ENCODE results near the gene SMC1B.
"Not testable (repeated sequence)": the region's sequence is repeated elsewhere in the genome, so short reads cannot be mapped to it uniquely, and the experiment has no call there.

SMC1B gene

DNA sequence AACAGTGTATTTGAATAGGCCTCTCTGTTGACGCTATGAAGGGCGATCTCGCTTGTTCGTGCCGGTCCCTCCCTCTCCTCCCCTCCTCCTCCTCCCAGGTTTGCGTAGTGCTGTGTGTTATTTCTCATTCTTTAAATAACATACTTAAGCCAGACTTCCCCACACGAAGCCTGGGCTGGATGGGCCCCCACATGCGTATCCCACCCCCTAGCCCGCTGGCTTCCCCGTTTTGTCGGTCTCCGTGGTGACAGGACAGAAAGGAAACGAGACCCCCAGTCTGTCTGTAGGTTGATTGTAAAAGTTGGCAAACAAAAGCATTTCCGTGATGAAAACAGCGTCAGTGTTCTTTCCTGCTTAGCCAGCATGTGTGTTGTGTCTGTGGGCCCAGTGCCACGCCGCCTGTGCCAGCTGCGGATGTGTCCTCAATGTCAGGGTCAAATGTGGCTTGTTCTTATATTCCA is 76.4 kb downstream of the SMC1B start:
- Histone ChIP-seq H3K4me3 (ENCODE audit: low read length) (no peak overlapping the region), H3K27me3 (ENCODE audit: insufficient read depth, low read length) (no peaks in the 10 kb centered on the region), H3K9ac (ENCODE audit: low read depth, low read length) (no peak overlapping the region), H3K9me3 (ENCODE audit: insufficient read depth, low read depth, low read length) (no peaks in the 10 kb centered on the region), H3K36me3 (ENCODE audit: insufficient read depth, low read depth, low read length) (peaks cover 48% of the 10 kb centered on the region), H3K4me1 (ENCODE audit: insufficient read depth, low read length) (no peaks in the 10 kb centered on the region), H3K27ac (ENCODE audit: low read length) (no peak overlapping the region)

- Histone ChIP-seq H3K4me1 (ENCODE audit: insufficient read depth, low read length) (no peaks in the 10 kb centered on the region), H3K27me3 (ENCODE audit: insufficient read depth, low read length) (no peaks in the 10 kb centered on the region), H3K9me3 (ENCODE audit: insufficient read depth, low read depth, low read length) (no peaks in the 10 kb centered on the region), H3K36me3 (ENCODE audit: insufficient read depth, low read depth, low read length) (peaks cover 43% of the 10 kb centered on the region), H3K9ac (ENCODE audit: low read depth, low read length) (no peak overlapping the region), H3K4me3 (ENCODE audit: low read length) (no peak overlapping the region), H3K27ac (ENCODE audit: low read length) (no peak overlapping the region)
These were observed 77.4 kb downstream of the SMC1B start for GRCh38 chr22:45335854-45336522.

DNA sequence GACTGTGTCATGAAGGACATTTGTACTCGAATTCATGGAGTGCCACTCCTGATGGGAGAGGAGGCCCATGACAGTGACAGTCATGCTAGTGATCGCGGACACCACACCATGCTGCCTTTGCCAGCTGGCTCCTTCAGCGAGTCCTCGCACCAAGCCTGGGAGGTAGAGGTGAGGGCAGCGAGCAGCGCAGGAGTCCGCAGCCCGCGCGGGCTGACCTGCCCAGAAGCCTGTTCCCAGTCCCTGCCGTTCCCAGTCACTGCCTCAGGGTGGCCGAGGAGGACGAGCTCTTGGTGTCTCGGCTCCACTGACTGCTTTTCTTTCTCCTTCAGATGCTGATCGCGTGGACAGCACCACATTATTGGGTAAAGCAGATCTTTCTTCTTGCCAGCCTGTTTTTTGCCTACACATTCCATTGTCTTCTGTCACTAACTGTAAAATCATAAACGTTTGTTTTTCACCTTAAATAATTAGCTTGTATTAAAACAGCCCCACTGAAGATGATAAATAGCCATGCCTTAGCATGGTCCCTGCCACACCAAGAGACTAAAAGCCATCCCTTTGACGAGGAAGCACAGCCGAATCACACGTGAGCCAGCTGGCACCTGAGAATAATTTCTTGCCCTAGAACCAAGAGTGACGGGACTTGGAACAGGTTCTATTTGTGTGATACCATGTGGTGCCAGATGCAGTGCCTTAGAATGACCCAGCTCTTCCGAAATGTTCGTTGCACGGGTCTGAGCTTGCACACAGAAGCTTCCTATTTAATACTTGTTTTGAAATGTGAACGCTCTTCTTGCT is 78.2 kb downstream of the SMC1B start:
- H3K27me3 ChIP-seq (ENCODE audit: insufficient read depth, low read length), result no peaks in the 10 kb centered on the region
- no peak overlapping the region for H3K4me3 ChIP-seq (ENCODE audit: low read length)
- no peaks in the 10 kb centered on the region for H3K9me3 ChIP-seq (ENCODE audit: insufficient read depth, low read depth, low read length)
- no peak overlapping the region for H3K27ac ChIP-seq (ENCODE audit: low read length)
- H3K9ac ChIP-seq (ENCODE audit: low read depth, low read length), result no peak overlapping the region
- H3K4me1 ChIP-seq (ENCODE audit: insufficient read depth, low read length), result no peaks in the 10 kb centered on the region
- peaks cover 37% of the 10 kb centered on the region for H3K36me3 ChIP-seq (ENCODE audit: insufficient read depth, low read depth, low read length)

DNA sequence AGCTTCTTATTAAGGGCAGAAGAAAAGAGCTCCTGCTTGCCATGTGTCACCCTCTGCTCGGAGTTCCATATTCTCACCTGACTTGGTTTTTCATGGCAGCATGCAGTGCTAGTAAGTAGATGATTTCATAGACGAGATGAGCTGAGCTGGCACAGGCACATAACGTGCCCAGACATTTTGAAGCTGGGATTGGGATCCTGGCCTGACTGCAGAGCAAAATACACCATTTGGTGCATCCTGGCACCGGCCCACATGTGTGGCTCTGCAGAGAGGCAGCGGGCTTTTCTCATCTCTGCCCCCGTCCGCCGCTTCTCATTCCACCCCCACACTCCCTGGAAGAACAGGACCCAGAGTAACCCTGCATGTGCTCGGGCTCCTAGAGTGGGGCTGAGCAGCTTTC is 78.9 kb downstream of the SMC1B start:
- H3K9me3 ChIP-seq (ENCODE audit: insufficient read depth, low read depth, low read length), result no peaks in the 10 kb centered on the region
- H3K9ac ChIP-seq (ENCODE audit: low read depth, low read length), result no peak overlapping the region
- no peaks in the 10 kb centered on the region for H3K27me3 ChIP-seq (ENCODE audit: insufficient read depth, low read length)
- no peaks in the 10 kb centered on the region for H3K4me1 ChIP-seq (ENCODE audit: insufficient read depth, low read length)
- peaks cover 30% of the 10 kb centered on the region for H3K36me3 ChIP-seq (ENCODE audit: insufficient read depth, low read depth, low read length)
- no peak overlapping the region for H3K27ac ChIP-seq (ENCODE audit: low read length)
- no peak overlapping the region for H3K4me3 ChIP-seq (ENCODE audit: low read length)

DNA sequence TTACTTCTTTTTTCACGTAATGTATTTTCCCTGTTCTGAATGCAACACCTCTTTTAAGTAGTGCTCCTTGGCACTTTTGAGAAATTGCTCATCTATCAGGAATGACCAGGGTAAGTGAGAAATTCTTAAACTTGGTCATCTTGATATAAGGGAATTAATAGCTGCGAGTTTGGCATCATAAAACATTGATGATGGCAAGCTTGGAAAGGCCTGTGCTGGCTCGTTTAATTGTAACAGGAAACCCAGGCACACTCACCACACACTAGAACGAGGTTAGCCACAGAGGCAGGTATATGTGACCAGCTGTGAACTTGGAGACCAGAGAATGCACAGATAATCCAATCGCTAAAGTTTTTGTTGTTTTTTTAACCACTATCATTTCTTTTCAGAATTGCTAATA is 79.3 kb downstream of the SMC1B start:
- Histone ChIP-seq H3K9me3 (ENCODE audit: insufficient read depth, low read depth, low read length) (no peaks in the 10 kb centered on the region), H3K9ac (ENCODE audit: low read depth, low read length) (no peak overlapping the region), H3K4me3 (ENCODE audit: low read length) (no peak overlapping the region), H3K27ac (ENCODE audit: low read length) (no peak overlapping the region), H3K27me3 (ENCODE audit: insufficient read depth, low read length) (no peaks in the 10 kb centered on the region), H3K36me3 (ENCODE audit: insufficient read depth, low read depth, low read length) (peaks cover 28% of the 10 kb centered on the region; the same call in 1 of the 2 replicates), H3K4me1 (ENCODE audit: insufficient read depth, low read length) (no peaks in the 10 kb centered on the region)

GRCh38 chr22:45332001-45332400 is 81.4 kb downstream of the SMC1B start:
- no peaks in the 10 kb centered on the region for H3K27me3 ChIP-seq (ENCODE audit: insufficient read depth, low read length)
- no peaks in the 10 kb centered on the region for H3K9me3 ChIP-seq (ENCODE audit: insufficient read depth, low read depth, low read length)
- no peaks in the 10 kb centered on the region for H3K4me1 ChIP-seq (ENCODE audit: insufficient read depth, low read length)
- no peak overlapping the region for H3K9ac ChIP-seq (ENCODE audit: low read depth, low read length)
- no peak overlapping the region for H3K27ac ChIP-seq (ENCODE audit: low read length)
- peaks cover 37% of the 10 kb centered on the region for H3K36me3 ChIP-seq (ENCODE audit: insufficient read depth, low read depth, low read length)
- no peak overlapping the region for H3K4me3 ChIP-seq (ENCODE audit: low read length)

DNA sequence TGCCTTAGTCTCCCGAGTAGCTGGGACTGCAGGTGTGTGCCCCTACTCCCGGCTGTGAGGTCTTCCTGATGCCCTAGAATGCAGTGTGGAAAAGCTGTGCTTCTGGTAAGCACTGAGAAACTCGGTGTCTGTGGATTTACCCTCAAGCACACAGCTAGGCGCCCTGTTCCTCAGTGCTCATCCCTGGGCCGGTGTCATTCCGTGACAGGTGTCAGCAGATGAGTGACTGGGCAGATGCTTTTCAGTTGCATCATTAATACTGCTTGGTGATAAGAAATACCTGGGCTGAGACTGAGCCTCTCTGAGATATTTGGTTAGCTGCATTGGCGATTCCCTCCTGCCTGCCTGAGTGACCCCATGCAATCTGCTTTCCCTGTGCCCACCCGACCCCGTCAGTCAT is 81.9 kb downstream of the SMC1B start:
- no peaks in the 10 kb centered on the region for H3K9me3 ChIP-seq (ENCODE audit: insufficient read depth, low read depth, low read length)
- H3K9ac ChIP-seq (ENCODE audit: low read depth, low read length), result no peak overlapping the region
- H3K36me3 ChIP-seq (ENCODE audit: insufficient read depth, low read depth, low read length), result peaks cover 37% of the 10 kb centered on the region

GRCh38 chr22:45330548-45330947 is 82.9 kb downstream of the SMC1B start:
- Histone ChIP-seq H3K36me3 (ENCODE audit: insufficient read depth, low read depth, low read length) (peaks cover 29% of the 10 kb centered on the region), H3K4me3 (ENCODE audit: low read length) (no peak overlapping the region), H3K27me3 (ENCODE audit: insufficient read depth, low read length) (no peaks in the 10 kb centered on the region), H3K27ac (ENCODE audit: low read length) (no peak overlapping the region), H3K4me1 (ENCODE audit: insufficient read depth, low read length) (no peaks in the 10 kb centered on the region), H3K9ac (ENCODE audit: low read depth, low read length) (no peak overlapping the region), H3K9me3 (ENCODE audit: insufficient read depth, low read depth, low read length) (no peaks in the 10 kb centered on the region)

More for the DNA sequence above, 81.9 kb downstream of the SMC1B start:
- Histone ChIP-seq H3K27me3 (ENCODE audit: insufficient read depth, low read length) (no peaks in the 10 kb centered on the region), H3K4me1 (ENCODE audit: insufficient read depth, low read length) (no peaks in the 10 kb centered on the region), H3K4me3 (ENCODE audit: low read length) (no peak overlapping the region), H3K27ac (ENCODE audit: low read length) (no peak overlapping the region)

DNA sequence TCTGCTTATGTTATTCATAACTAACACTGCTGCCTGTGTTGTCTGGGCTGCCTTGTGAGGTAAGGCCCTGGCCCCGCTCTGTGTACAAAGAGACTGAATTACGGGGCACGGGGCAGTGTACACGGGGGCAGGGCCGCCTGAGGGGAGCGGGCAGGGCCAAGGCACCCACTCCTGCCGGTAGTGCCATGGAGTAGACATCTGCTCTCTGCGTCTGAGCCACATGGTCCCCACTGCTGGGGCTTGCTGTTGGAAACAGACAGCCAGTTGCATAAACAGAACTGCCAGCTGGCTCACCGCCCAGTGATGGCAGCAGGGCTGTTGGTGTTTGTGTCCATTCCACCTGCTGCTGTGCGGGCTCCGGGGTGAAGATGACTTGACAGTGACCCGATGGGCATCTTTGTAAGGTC is 83.9 kb downstream of the SMC1B start:
- Histone ChIP-seq H3K27me3 (ENCODE audit: insufficient read depth, low read length) (no peaks in the 10 kb centered on the region), H3K9ac (ENCODE audit: low read depth, low read length) (no peak overlapping the region), H3K36me3 (ENCODE audit: insufficient read depth, low read depth, low read length) (peaks cover 24% of the 10 kb centered on the region), H3K4me3 (ENCODE audit: low read length) (no peak overlapping the region), H3K9me3 (ENCODE audit: insufficient read depth, low read depth, low read length) (no peaks in the 10 kb centered on the region), H3K27ac (ENCODE audit: low read length) (no peak overlapping the region), H3K4me1 (ENCODE audit: insufficient read depth, low read length) (no peaks in the 10 kb centered on the region)

DNA sequence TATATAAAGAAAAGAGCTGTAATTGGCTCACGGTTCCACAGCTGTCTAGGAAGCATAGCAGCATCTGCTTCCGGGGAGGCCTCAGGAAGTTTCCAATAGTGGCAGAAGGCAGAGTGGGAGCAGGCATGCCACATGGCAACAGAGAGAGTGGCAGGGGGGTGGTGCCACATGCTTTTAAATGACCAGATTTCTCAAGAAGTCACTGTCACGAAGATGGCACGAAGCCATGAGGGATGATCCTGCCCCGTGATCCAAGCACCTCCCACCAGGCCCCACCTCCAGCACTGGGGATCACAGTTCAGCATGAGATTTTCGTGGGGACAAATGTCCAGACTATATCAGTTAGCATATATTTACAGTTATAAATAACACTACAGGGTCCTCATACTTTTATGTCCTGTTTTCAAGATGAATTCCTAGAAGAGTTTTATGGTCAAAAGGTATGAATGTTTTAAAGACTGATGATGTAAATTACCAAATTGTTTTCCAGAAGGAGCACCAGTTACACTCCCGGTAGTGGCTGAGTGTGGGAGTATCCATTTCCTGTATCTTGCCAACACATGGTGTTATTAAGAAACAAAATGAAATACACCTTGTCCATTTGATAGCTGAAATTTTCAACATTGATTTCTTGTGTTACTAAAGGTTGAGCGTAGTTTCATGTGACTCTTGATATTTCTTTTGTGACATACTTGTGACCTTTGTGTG is 84.4 kb downstream of the SMC1B start:
- Histone ChIP-seq H3K9ac (ENCODE audit: low read depth, low read length) (no peak overlapping the region), H3K27me3 (ENCODE audit: insufficient read depth, low read length) (no peaks in the 10 kb centered on the region), H3K4me3 (ENCODE audit: low read length) (no peak overlapping the region), H3K4me1 (ENCODE audit: insufficient read depth, low read length) (no peaks in the 10 kb centered on the region), H3K36me3 (ENCODE audit: insufficient read depth, low read depth, low read length) (peaks cover 23% of the 10 kb centered on the region), H3K9me3 (ENCODE audit: insufficient read depth, low read depth, low read length) (no peaks in the 10 kb centered on the region), H3K27ac (ENCODE audit: low read length) (no peak overlapping the region)

- not testable (repeated sequence) for H3K9ac ChIP-seq (ENCODE audit: low read depth, low read length); H3K4me3 ChIP-seq (ENCODE audit: low read length); H3K27ac ChIP-seq (ENCODE audit: low read length); H3K4me1 ChIP-seq (ENCODE audit: insufficient read depth, low read length); H3K9me3 ChIP-seq (ENCODE audit: insufficient read depth, low read depth, low read length); H3K27me3 ChIP-seq (ENCODE audit: insufficient read depth, low read length)
- peaks cover 29% of the 10 kb centered on the region for H3K36me3 ChIP-seq (ENCODE audit: insufficient read depth, low read depth, low read length)
These were observed 85.1 kb downstream of the SMC1B start for GRCh38 chr22:45328261-45328660.
